ENCODE data around the gene KIF1A. TPM values are rescaled to one million over a fixed set of nuclear protein-coding genes. Genes with fewer than 3 reads are reported as not detected.
"Not testable (repeated sequence)": the region's sequence is repeated elsewhere in the genome, so short reads cannot be mapped to it uniquely, and the experiment has no call there.

Gene KIF1A
- total RNA-seq, 1 donor from 2014 or later, result 0.12 TPM

GRCh38 chr2:240787521-240788472 lies 32.2 kb downstream of the KIF1A start:
- ATAC-seq, result no peak

DNA sequence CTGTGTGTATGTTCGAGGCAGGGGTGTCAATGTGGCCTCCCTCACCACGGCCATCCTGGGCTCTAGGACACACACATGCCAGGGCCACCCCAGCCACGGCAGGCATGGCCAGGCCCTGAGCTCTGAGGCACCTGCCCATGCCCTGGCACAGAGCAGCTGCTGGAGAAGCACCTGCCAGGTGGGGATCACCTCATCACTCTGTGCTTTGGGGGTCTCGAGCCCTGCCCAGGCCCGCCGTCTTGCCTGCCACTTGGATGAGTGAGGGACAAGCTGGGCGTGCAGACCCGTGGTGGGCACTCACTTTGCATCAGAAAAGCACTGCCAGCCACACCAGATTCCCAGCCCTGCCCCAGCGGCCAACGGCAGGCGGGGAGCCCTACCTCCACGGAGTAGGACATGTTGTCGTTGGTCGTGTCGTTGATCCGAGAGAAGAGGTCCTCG lies 33.1 kb downstream of the KIF1A start:
- no peak for ATAC-seq

DNA sequence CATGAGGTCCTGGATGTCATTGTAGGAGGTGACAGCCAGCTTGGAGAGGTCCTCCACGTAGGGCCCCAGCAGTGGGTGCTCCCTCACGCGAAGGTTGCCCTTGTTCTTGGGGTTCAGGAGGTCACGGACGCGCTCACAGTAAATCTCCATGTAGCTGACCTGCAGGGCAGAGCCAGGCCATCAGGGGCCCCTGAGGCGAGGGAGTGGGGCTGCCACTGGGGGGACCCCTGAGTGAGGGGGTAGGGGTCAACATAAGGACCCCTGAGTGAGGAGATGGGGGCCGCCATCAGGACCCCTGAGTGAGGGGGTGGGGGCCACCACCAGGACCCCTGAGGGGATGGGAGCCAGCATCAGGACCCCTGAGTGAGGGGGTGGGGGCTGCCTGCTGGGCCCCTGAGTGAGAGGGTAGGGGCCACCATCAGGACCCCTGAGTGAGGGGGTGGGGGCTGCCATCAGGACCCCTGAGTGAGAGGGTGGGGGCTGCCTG lies 33.6 kb downstream of the KIF1A start:
- no peak for ATAC-seq

- ATAC-seq, result no peak
Measured at GRCh38 chr2:240785424-240786335, 34.3 kb downstream of the KIF1A start.

DNA sequence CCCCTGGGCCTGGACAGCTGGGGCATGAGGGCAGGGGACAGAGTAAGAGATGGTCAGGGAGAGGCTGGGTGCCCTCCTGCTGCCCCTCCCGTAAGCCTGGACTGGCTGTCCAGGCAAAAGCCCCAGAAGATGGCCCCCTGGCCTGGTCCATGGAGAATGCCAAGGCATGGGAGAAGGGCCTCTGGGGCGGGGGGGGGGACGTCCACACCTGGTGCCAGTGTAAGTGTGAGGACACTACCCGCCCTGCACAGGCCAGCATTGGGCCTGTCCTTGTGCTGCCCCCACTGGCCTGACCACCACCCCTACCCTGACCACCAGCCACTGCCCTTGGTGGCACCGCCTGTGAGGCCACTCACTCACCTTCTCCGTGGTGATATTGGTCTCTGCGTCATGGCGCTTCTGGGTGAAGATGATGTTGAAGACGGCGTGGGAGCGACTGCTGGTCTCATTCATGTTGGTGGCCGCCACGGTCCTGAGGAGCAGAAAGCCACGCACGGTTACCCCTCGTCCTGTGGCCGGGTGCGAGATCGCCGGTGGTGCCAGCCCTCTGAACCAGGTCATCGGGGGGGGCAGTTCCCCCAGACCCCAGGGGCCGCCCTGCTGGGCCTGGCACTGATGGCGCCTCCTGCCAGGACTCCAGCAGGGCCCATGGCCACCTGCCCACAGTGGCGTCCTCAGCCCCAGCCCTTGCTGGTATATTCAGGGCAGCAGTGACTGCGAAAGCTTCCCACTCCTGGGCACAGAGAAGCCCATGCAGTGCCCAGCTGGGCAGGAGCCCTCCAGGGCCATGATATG lies 35.2 kb downstream of the KIF1A start:
- ATAC-seq, result no peak

DNA sequence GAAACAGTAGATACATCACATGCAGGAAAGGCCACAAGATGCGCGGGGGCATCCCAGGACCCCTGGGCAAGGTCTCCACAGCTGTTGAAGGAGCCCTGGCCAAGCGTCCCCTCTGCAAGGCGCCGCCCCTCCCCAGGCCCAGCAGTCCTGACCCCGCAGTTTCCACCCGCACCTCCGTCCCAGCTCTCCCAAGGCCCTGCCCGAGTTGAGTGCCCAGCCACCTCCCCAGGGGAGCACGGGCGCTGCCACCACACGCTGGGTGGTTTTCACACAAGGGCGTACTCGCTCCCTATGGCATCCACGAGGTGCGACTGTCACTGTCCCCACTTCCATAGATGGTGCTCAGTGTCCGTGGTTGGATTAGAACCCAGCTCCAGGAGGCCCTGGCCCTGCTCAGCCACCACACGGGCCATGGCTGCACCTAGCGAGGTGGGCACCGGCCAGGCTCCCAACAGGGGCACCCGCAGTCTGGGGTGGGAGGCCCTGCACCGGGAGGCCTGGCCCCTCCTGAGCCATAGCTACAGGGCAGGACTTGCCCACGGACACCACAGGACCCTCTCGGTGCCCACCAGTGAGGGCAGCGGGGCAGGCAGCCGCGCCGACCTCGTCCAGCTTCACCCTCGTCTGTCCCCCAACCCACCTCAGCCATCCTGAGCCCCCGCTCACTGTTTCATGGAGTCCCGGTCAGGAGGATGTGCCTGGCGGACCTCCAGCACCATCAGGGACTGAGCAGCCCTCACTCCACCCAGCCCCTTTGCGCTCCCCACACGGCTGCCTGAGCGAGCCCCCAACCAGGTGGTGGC lies 36.0 kb downstream of the KIF1A start:
- ATAC-seq, result no peak

GRCh38 chr2:240782886-240783818 lies 36.9 kb downstream of the KIF1A start:
- no peak for ATAC-seq

DNA sequence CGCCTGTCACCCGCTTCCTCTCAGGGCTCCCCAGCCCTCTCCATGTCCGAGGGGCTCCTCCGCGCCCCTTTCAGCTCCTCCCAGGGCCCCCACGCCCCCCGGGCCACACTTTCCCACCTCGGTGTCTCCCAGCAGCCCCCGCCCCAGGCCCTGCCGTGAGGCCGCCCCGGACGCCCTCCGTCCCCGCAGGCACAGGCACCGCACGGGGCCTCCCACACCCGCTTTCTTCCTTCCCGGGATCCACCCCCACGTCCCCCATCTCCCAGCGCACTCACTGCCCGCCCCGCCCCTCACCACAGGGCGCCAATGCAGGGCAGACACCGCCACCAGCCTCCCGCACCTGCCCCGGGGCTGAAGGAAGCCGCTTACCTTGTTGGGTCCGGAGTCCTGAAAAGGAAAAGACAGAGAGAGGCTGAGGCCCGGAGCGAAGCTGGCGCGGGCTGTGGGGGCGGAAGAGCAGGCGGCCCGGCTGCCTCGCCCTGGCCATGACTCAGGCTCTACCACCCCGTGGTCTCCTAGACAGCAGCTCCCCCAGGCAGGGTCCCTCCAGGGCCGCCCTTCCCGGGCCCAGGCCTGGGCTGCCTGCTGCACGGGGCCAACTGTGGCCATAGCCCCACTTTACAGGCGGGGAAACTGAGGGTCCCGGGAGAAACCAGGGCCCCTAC lies 37.7 kb downstream of the KIF1A start:
- ATAC-seq, result peak; percentile 6

- no peak for ATAC-seq
Measured at GRCh38 chr2:240781471-240782220, 38.4 kb downstream of the KIF1A start.

DNA sequence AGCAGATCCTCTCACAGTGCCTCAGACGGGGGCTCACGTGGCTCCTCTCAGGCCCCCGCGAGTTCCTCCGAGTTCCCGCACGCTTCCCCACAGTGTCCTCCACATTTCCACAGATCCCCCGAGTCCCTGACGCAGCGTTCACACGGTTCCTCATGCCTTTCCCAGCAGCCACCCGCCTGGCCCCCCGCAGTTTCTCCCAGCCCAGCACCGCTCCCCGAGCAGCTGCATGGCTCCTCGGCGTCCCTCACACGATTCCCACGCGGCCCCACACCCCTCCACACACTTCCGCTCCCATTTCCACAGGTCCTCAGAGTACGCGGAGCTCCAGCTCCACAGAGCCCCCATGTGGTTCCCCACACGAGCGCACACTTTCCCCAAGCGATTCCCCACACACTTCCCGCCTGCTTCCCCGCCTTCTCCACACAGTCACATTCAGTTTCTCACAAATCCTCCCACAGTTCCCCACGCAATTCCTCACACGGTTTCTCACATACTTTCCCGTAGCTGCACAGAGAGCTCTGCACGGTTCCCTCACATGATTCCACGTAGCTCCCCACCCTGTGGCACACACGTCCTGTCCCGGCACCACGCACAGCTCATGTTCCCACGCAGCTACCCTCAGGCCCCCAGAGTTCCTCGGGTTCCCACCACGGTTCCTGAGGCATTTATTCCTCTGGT lies 39.9 kb downstream of the KIF1A start:
- no peak for ATAC-seq

- ATAC-seq, result not testable (repeated sequence)
Measured at GRCh38 chr2:240779250-240779832, 40.7 kb downstream of the KIF1A start.

- ATAC-seq, result no peak
Measured at GRCh38 chr2:240778426-240778825, 41.6 kb downstream of the KIF1A start.

DNA sequence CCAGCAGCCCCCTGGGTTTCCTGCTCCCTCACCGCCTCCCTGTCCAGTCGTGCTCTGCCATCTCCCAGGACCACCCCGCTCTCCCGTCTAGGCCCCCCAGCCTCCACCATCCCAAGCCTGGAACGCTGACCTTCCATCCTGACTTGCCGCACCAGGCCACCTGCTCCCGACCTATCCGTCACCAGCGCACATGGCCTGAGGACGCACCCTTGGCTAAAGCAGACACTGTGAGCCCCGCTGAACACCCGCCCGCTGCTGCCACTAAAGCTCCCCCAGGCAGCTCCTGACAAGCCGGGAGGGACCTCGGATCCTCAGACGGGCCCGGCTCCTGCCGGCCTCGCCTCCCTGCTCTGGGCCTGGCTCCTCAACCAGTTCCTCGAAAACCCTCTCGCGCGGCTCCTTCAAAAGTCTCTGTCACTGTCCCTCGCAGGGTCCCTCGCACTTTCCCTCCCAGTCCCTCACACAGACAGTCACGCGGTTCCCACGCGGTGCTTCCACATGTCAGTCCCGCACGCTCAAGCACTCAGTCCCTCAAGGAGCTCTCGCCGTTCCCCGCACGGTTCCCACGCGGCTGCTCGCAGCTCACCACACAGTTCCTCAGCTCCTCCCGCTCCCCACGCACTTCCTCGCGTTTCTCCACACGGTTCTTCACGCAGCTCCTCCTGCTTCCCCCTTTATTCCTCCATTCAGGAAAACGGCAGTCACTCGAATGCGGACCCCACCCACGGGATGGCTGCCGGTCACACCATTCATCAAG lies 42.4 kb downstream of the KIF1A start:
- no peak for ATAC-seq

GRCh38 chr2:240775905-240776304 lies 44.1 kb downstream of the KIF1A start:
- ATAC-seq, result no peak

- ATAC-seq, result no peak
Measured at GRCh38 chr2:240774856-240775255, 45.2 kb downstream of the KIF1A start.

DNA sequence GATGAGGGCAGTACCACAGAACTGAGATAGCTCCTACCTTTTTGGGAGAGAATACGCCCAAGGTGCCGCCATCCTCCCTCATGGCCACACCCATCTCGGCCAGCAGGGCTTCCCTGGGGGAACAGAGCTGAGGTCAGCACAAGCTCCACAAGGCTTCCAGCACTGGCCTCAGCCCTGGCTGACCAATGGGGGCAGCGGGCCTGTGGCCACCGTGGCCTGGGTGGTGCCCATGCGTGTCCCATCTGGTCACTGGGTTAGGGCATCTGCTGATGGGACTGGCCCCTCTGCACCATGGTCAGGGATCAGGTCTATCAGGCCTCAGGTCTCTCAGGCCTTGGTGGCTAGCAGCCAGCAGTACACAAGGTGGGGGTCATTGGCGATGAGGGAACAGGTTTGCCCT lies 50.9 kb downstream of the KIF1A start:
- no peak for ATAC-seq

GRCh38 chr2:240768216-240768615 lies 51.8 kb downstream of the KIF1A start:
- ATAC-seq, result no peak

All from esophagus mucosa (tissue), 1 donor.